Head of caudate nucleus (tissue), 42 donors: ENCODE measurements around the gene ARID3A.
"Not testable (repeated sequence)": the region's sequence is repeated elsewhere in the genome, so short reads cannot be mapped to it uniquely, and the experiment has no call there.

ENCODE experiments used
- DNase-seq, 42 donors: peaks; one replicate each; pipeline versions ENCODE4 v3.0.0 to v3.0.0-alpha.2; 2020 to 2021; ENCODE audit warnings: mixed read lengths in 7 of 42
- intact Hi-C: fragments of 100-400 bp; cut with DNase I; formaldehyde crosslinking; loops from one replicate; pipeline ENCODE4 v1.15.0; 2022

The ARID3A gene

DNA sequence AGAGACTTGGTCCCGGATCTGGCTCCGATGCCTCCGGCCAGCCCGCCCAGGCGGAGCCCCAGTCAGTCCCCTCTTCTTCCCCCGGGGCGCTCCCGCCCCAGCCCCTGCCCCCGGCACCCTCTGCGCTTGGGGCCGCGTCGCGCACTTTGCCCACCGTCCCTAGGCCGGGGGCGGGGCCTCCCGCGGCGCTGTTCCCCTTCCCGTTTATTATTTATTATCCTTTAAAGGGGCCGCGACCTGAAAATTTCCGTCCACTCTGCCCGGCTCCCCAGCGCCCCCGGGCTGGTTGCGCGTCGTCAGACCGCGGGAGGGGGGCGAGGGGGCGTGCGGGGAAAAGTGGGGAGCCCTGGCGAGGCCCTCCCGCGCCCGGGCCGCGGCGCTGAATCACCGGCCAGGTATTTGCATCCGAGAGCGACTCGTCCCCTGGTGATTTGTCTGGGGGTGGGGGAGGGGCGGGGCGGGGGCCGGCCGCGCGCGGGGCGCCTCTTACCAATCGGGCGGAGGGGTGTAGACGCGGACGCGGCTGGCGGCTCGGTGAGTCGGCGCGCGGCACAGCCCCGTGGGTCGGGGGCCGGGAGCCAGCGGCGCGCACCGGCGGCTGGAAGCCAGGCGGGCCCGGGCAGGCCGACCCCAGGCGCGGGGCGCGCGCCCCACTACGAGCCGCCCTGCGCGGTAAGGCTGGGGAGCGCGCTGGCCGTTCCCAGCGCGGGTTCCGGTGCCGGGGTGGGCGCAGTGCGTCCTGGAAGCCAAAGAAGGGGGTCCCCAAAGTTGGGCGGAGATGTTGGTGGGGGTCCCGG, at the start of gene ARID3A:
TSS of gene ARID3A (plus strand) at position 510 of the 797 bp plus-strand sequence. CDS start 3,494 bp downstream, outside the sequence.
- peak; percentile 62 to 92 (median 81) for DNase-seq
- intact Hi-C loops: loop anchor here (10.0 kb wide), 1 partner anchor 261 kb away; the partner anchor contains the start of gene RNF126

DNA sequence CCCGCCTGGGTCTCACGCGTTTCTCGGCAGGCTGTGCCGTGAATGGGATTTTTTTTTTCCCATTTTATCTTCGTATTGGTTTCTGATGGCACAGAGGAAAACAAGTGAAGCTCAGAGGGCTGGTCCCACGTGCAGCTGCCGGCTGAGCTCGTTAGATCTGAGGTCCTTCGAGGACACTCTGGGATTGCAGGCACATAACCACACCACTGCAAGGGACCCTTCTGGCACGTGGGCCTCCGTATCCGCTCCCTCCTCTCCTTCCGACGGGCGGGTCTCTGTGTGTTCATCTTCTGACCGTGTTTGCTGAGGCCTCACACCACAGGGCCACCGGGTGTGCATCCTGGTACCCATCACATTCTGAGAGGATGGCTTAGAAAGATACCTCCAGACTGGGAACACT, 49.7 kb upstream of the ARID3A start:
- no peak for DNase-seq
- intact Hi-C loops: no loop called here

- DNase-seq: no peak
- intact Hi-C loops: no loop called here
Observed at GRCh38 chr19:876780-877314, 49.0 kb upstream of the ARID3A start.

DNA sequence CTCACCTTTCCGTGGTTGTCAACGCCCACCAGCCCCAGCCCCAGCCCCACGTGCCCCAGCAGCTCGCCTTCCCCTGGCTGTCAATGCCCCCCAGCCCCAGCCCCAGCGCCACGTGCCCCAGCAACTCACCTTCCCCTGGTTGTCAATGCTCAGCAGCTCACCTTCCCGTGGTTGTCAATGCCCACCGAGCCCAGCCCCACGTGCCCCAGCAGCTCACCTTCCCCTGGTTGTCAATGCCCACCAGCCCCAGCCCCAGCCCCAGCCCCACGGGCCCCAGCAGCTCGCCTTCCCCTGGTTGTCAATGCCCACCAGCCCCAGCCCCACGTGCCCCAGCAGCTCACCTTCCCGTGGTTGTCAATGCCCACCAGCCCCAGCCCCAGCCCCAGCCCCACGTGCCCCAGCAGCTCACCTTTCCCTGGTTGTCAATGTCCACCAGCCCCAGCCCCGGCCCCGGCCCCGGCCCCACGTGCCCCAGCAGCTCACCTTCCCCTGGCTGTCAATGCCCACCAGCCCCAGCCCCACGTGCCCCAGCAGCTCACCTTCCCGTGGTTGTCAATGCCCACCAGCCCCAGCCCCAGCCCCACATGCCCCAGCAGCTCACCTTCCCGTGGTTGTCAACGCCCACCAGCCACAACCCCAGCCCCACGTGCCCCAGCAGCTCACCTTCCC, 47.7 kb upstream of the ARID3A start:
- intact Hi-C loops, DNase-seq: not testable (repeated sequence)

GRCh38 chr19:878751-879561, 46.9 kb upstream of the ARID3A start:
- intact Hi-C loops, DNase-seq: not testable (repeated sequence)

- no peak for DNase-seq
- intact Hi-C loops: no loop called here
Observed at GRCh38 chr19:879711-880438, 46.0 kb upstream of the ARID3A start.

- DNase-seq: no peak
Observed at GRCh38 chr19:881385-882071, 44.3 kb upstream of the ARID3A start.

GRCh38 chr19:882871-883497, 42.9 kb upstream of the ARID3A start:
- no peak for DNase-seq
- intact Hi-C loops: no loop called here

More at GRCh38 chr19:881385-882071, 44.3 kb upstream of the ARID3A start:
- intact Hi-C loops: no loop called here

DNA sequence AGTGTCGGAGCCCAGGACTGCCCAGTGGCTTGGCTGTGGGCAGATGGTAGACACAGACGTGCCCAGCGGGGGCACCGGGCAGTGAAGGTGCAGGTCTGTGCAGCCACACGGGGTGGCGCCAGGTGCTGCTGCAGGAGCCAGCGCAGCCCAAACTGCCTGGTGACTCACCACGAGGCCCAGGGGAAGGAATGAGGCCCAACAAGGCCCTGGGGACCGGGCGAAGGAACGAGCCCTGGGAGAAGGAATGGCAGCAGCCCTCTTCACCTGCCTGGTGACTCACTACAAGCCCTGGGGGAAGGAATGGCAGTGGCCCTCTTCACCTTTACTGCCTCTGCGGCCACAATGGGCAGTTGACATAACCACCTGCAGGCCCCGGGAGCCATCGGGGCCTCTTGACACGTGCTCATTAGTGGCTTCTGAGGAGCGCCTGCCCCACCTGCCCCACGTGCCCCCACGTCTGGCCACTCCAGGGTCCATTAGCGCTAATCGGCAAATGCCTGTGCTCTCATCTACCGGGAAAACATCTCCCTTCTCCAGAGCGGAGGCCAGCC, 42.1 kb upstream of the ARID3A start:
- intact Hi-C loops: no loop called here
- DNase-seq: no peak

GRCh38 chr19:884420-885211, 41.2 kb upstream of the ARID3A start:
- intact Hi-C loops: no loop called here
- no peak for DNase-seq

DNA sequence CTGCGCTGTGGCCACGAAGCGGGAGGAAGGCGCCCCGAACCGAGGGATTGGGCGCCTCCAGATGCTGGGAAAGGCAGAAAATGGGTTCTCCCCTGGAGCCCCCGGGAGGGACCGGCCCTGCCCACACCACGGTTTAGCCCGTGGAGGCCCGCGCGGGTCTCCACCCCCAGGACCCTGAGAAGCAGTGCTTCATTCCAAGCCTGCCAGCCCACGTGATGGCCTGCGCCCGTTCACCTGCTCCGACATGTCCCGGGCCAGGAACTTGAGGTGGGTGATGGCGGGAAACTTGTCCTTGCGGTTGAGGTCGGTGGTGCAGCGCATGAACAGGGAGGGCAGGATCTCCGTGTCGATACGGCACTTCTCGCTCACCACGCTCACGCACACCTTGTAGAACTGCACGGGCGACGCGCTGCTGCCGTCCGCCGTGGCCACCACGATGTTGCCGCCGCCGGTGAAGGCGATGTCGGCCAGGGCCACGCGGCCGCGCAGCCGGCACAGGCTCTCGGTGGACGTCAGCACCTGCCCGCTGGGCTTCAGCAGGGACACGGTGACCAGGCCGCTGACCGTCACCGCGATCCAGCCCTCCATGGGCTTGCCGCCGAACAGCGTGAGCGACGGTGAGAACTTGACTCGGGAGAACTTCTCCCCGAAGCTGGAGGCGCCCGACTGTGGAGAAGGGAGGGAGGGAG, 40.2 kb upstream of the ARID3A start:
- no peak for DNase-seq
- intact Hi-C loops: no loop called here

DNA sequence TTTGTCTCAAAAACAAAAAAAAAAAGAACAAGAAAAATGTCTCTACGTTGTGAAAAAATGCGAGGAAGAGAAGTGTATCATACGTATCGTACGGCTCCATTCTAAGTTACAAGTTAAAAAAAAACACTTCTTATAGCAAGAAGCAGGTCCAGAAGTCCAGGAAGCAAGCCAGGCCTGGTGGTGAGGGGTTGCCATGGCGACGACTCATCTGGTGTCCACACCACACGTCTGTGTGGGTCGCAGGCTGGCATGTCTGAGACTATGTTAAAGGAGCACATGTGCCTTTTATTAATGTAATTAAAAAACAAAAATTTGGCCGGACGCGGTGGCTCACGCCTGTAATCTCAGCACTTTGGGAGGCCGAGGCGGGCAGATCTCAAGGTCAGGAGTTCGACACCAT, 38.8 kb upstream of the ARID3A start:
- DNase-seq: no peak
- intact Hi-C loops: no loop called here

DNA sequence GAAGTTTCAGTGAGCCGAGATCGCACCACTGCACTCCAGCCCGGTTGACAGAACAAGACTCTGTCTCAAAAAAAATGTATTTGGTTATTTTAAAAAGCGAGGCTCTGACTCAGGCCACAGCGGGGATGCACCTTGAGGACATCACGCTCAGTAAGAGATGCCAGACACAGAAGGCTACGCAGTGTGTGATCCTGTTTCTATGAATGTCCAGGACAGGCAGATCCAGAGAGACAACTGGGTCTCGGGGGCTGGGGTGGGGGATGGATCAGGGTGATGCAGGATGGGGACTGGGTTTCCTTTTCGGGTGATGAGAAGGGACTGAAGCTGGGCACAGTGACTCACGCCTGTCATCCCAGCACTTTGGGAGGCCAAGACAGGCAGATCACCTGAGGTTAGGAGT, 38.2 kb upstream of the ARID3A start:
- no peak for DNase-seq
- intact Hi-C loops: no loop called here

GRCh38 chr19:888581-889385, 37.1 kb upstream of the ARID3A start:
- intact Hi-C loops: no loop called here
- DNase-seq: no peak

DNA sequence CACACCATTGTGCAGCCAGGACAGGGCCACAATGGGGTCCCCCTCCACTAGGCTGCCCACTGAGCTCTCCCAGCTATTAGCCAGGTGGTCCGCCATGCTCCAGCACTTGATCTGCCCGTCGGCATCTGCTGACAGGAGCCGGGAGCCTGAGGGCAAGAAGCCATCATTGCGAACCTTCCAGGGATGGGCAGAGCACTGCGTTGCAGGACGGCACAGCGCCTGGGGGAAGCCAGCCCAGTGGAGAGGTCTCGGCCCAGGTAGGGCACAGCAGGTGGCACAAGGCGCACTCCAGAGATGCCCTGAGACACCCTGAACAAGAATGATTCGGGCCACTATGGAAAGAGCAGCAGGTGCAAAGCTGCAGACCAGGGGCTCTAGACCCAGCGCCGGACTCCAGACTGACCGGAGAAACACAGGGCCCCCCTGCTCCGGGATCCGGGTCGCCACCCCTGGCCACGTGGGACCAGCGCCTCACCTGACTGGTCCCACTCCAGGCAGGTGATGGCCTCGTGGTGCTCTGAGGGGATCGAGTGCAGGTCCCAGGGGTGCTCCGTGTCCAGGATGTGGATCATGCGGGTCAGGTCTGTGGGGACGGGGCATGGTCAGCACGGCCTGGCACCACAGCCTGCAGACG, 36.1 kb upstream of the ARID3A start:
- DNase-seq: no peak
- intact Hi-C loops: loop anchor here (5.0 kb wide), 1 partner anchor 92 kb away; the partner anchor contains the start of gene PTBP1
